PC-9 (cell line): Measurements from ENCODE around the gene ARHGAP30. TPM values are rescaled to one million over a fixed set of nuclear protein-coding genes. Genes with fewer than 3 reads are reported as not detected.
A peak's percentile ranks its signal among the peaks of the same experiment; 100 is the strongest.

ENCODE experiments used
- BruUV-seq: library from RNA; stranded (reverse); fragments of 400-500 nt; replicated peaks from 2 replicates; lab custom pipeline; 2021; lab: Mats Ljungman, UMichigan
- CTCF ChIA-PET: fragments of 300-600 bp; sonication (Branson Sonifier 250); formaldehyde crosslinking; loops from one replicate; lab custom pipeline; 2022; ENCODE audit warnings: antibody characterized with exemption; lab: Charles Lee
- POLR2A ChIA-PET: fragments of 300-600 bp; sonication (Branson Sonifier 250); formaldehyde crosslinking; loops from one replicate; lab custom pipeline; 2022; ENCODE audit warnings: antibody characterized with exemption; ENCODE audit not compliant: unreplicated experiment; lab: Charles Lee
- DNase-seq, 2 experiments: peaks; one replicate each; pipeline versions ENCODE4 v3.0.0 to v3.0.0-alpha.2; 2015 to 2022; ENCODE audit warnings: mixed read lengths in 1 of 2
- H2AFZ ChIP-seq: fragments of 200-600 bp; sonication (generic); 2 replicates; pipeline ENCODE4 v1.8.1; 2017; ENCODE audit warnings: antibody characterized with exemption
- H3F3A ChIP-seq: fragments of 200-600 bp; sonication (generic); 2 replicates; pipeline ENCODE4 v1.8.1; 2017; ENCODE audit warnings: antibody characterized with exemption, mild to moderate bottlenecking, low read depth; ENCODE audit not compliant: insufficient read depth
- H3K27ac ChIP-seq: fragments of 200-600 bp; sonication (generic); 2 replicates; pipeline ENCODE4 v1.6.1; 2016; ENCODE audit warnings: mixed run types
- H3K27me3 ChIP-seq: fragments of 200-600 bp; sonication (generic); 2 replicates; pipeline ENCODE4 v1.6.1; 2016; ENCODE audit warnings: low read depth, mixed run types; ENCODE audit not compliant: insufficient read depth
- H3K36me3 ChIP-seq: fragments of 200-600 bp; sonication (generic); 2 replicates; pipeline ENCODE4 v1.6.1; 2016; ENCODE audit warnings: low read depth, mixed run types
- H3K4me1 ChIP-seq: fragments of 200-600 bp; sonication (generic); replicated peaks from 2 replicates; pipeline ENCODE4 v1.6.1; 2016; ENCODE audit warnings: mixed run types; ENCODE audit not compliant: insufficient read depth
- H3K4me2 ChIP-seq: fragments of 200-600 bp; sonication (generic); 2 replicates; pipeline ENCODE4 v1.6.1; 2017; ENCODE audit warnings: mixed run types
- H3K4me3 ChIP-seq: fragments of 200-600 bp; sonication (generic); 2 replicates; pipeline ENCODE4 v1.6.1; 2016; ENCODE audit warnings: mixed run types
- H3K79me2 ChIP-seq: fragments of 200-600 bp; sonication (generic); 2 replicates; pipeline ENCODE4 v1.6.1; 2017; ENCODE audit warnings: low read depth, mixed run types
- H3K9me2 ChIP-seq: fragments of 200-600 bp; sonication (generic); 2 replicates; pipeline ENCODE4 v1.8.1; 2017; ENCODE audit warnings: mild to moderate bottlenecking; ENCODE audit not compliant: insufficient read depth
- H3K9me3 ChIP-seq: fragments of 200-600 bp; sonication (generic); 2 replicates; pipeline ENCODE4 v1.8.1; 2016; ENCODE audit warnings: low read depth; ENCODE audit not compliant: insufficient read depth
- H4K20me1 ChIP-seq: fragments of 200-600 bp; sonication (generic); 2 replicates; pipeline ENCODE4 v1.8.1; 2017; ENCODE audit not compliant: insufficient read depth
- EZH2 ChIP-seq: fragments of 200-600 bp; sonication (generic); IDR thresholded peaks from 2 replicates; pipeline ENCODE4 v1.8.0; 2017; ENCODE audit warnings: antibody characterized with exemption, low read depth
- intact Hi-C: fragments of 100-400 bp; cut with micrococcal nuclease; formaldehyde crosslinking; loops from one replicate; pipeline ENCODE4 v1.10.0; 2022; ENCODE audit not compliant: unreplicated experiment
- total RNA-seq: library from RNA; stranded (reverse); gene quantifications from 2 replicates; pipeline ENCODE4 v1.2.3, GENCODE V29; 2021
- TF ChIP-seq, protein P1 (sequence below): fragments of 200-600 bp; sonication (generic); conservative IDR thresholded peaks from 2 replicates; pipeline ENCODE4 v1.6.1; 2017; ENCODE audit warnings: mixed run types, antibody characterized with exemption, mild to moderate bottlenecking, moderate library complexity

Gene ARHGAP30
- total RNA-seq, 1 experiment from 2014 or later: 0.46 TPM

DNA sequence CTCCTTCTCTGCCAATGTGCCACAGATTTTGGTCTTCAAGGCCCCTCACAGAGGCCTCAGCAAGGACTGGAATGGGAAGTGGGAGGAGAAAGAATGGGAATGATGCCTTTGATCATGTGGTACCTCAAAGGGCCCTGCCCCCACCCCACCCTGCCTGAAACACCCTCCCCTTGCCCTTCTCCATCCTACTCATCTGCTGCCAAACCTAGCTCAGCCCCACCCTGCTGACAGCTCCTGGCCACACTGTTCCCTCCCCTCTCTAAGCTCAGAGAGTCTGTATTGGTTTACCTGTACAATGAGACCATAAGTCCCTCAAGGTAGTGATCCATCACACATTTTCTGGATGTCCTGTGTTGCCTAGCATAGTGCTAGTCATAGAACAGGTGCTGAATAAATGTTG lies 6.7 kb upstream of the ARHGAP30 start:
- no peak overlapping the region for H3K27ac ChIP-seq
- no peaks in the 10 kb centered on the region for H4K20me1 ChIP-seq
- ChIA-PET POLR2A (no interaction called here), CTCF (interaction anchor here (0.6 kb wide), 1 partner anchor 22 kb away, joined by 3 read pairs; the partner anchor contains the start of gene KLHDC9)
- peaks cover 19% of the 10 kb centered on the region for H3K79me2 ChIP-seq
- no peak for DNase-seq
- H3K4me1 ChIP-seq: peaks cover 10% of the 10 kb centered on the region
- no peak overlapping the region for H3K4me3 ChIP-seq
- no peaks in the 10 kb centered on the region for H3K36me3 ChIP-seq
- no peak overlapping the region for H2AFZ ChIP-seq
- no peaks in the 10 kb centered on the region; the same call in 1 of the 2 replicates for H3F3A ChIP-seq
- no peaks in the 10 kb centered on the region for H3K9me2 ChIP-seq
- intact Hi-C loops: no loop called here
- TF ChIP-seq, protein P1, sequence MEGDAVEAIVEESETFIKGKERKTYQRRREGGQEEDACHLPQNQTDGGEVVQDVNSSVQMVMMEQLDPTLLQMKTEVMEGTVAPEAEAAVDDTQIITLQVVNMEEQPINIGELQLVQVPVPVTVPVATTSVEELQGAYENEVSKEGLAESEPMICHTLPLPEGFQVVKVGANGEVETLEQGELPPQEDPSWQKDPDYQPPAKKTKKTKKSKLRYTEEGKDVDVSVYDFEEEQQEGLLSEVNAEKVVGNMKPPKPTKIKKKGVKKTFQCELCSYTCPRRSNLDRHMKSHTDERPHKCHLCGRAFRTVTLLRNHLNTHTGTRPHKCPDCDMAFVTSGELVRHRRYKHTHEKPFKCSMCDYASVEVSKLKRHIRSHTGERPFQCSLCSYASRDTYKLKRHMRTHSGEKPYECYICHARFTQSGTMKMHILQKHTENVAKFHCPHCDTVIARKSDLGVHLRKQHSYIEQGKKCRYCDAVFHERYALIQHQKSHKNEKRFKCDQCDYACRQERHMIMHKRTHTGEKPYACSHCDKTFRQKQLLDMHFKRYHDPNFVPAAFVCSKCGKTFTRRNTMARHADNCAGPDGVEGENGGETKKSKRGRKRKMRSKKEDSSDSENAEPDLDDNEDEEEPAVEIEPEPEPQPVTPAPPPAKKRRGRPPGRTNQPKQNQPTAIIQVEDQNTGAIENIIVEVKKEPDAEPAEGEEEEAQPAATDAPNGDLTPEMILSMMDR: no peak
- no peak for TF ChIP-seq EZH2
- no peaks in the 10 kb centered on the region for H3K9me3 ChIP-seq
- no peaks in the 10 kb centered on the region for H3K27me3 ChIP-seq
- H3K4me2 ChIP-seq: no peak overlapping the region
- no TSS peak for BruUV-seq

DNA sequence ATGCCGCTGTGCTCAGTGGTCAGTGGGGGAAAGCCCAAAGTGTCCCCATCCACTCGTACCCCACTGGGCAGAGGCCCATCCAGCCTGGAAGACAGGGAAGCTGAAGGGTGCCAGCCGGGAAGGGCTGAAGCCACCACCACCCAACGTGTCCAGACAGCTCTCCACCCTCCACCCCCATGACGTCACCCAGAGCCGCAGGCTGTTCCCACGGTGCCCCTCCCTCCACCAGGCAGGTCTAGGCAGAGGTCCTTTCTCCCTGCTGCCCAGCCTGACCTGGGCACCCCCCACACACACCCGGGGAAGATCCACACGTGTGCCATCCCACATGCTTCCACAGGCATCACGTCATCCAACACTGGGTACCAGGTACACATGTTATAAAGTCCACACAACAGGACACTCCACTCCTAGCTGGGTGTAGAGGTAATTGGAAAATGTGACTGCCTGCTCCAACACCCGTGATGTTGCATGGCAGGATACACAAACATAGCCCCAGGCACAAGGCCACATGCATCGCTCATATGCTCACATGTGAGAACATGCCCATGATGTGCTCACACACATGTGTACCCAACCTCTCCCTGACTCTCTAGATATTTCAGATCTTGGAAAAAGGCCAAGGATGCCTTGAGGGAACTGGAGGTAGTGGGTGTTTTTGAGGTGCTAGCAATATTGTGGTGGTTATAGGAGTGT lies 5.1 kb upstream of the ARHGAP30 start:
- DNase-seq: peak in 1 of 2 experiments; percentile 75
- Histone ChIP-seq H3K79me2 (0 out of 2 replicates have a peak, but pooled peaks cover 3% of the 10 kb centered on the region), H3F3A (no peaks in the 10 kb centered on the region; the same call in none of the 2 replicates), H3K4me3 (no peak overlapping the region), H3K4me2 (no peak overlapping the region), H2AFZ (no peak overlapping the region), H3K4me1 (no peaks in the 10 kb centered on the region), H3K9me2 (no peaks in the 10 kb centered on the region), H3K9me3 (no peaks in the 10 kb centered on the region), H3K36me3 (no peaks in the 10 kb centered on the region), H3K27me3 (no peaks in the 10 kb centered on the region), H3K27ac (no peak overlapping the region), H4K20me1 (no peaks in the 10 kb centered on the region)
- intact Hi-C loops: no loop called here
- no TSS peak for BruUV-seq
- ChIA-PET POLR2A (no interaction called here), CTCF (no interaction called here)
- TF ChIP-seq, protein P1: no peak
- TF ChIP-seq EZH2: no peak

DNA sequence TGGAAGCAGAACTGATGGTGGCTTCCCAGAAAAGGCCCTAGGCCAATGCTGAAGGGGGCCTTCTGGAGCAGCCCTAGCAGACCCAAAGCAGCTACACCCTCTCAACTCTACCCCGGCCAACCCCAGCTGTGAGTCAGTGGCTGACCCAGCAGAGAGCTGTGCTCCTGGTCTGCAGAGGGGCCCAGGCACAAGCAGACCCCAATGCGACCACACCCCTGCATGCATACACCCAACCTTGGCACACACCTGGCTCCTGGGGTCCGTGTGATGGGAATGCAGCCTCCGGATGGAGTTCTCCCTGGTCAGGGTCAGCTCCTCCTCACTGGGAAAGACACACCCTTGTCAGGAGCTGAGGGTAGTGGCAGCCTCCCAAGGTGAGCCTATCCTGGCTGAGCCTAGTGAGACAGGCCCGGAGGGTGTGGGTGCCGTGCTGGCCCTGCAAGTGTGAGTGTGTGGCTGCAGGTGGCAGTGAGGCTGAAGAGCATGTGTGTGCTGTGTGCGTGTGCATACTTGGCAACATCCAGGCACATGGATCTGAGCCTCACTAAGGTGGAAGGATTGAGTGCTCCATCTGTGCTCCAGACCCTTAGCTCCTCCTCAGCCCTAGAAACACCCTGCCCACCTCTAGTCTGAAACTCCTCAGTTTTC lies 3.9 kb upstream of the ARHGAP30 start:
- no peaks in the 10 kb centered on the region for H3K4me1 ChIP-seq
- H3K27ac ChIP-seq: no peak overlapping the region
- no peaks in the 10 kb centered on the region for H3K9me3 ChIP-seq
- ChIA-PET CTCF (no interaction called here), POLR2A (interaction anchor here (0.6 kb wide), 1 partner anchor 652 kb away, joined by 6 read pairs; no protein-coding TSS in a partner anchor)
- H2AFZ ChIP-seq: no peak overlapping the region
- H4K20me1 ChIP-seq: no peaks in the 10 kb centered on the region
- intact Hi-C loops: no loop called here
- BruUV-seq: no TSS peak
- H3K27me3 ChIP-seq: no peaks in the 10 kb centered on the region
- H3K4me3 ChIP-seq: no peak overlapping the region
- no peaks in the 10 kb centered on the region for H3K9me2 ChIP-seq
- H3K4me2 ChIP-seq: no peak overlapping the region
- H3F3A ChIP-seq: no peaks in the 10 kb centered on the region; the same call in none of the 2 replicates
- no peaks in the 10 kb centered on the region for H3K79me2 ChIP-seq
- no peaks in the 10 kb centered on the region for H3K36me3 ChIP-seq
- TF ChIP-seq, protein P1: no peak
- no peak for TF ChIP-seq EZH2
- DNase-seq: no peak
